ENCODE measurements around the gene ZNF440. TPM values are rescaled to one million over a fixed set of nuclear protein-coding genes. Genes with fewer than 3 reads are reported as not detected.

ZNF440 gene
- polyA plus RNA-seq, 10 donors = 3.1 to 8.8 (median 6.0) TPM

DNA sequence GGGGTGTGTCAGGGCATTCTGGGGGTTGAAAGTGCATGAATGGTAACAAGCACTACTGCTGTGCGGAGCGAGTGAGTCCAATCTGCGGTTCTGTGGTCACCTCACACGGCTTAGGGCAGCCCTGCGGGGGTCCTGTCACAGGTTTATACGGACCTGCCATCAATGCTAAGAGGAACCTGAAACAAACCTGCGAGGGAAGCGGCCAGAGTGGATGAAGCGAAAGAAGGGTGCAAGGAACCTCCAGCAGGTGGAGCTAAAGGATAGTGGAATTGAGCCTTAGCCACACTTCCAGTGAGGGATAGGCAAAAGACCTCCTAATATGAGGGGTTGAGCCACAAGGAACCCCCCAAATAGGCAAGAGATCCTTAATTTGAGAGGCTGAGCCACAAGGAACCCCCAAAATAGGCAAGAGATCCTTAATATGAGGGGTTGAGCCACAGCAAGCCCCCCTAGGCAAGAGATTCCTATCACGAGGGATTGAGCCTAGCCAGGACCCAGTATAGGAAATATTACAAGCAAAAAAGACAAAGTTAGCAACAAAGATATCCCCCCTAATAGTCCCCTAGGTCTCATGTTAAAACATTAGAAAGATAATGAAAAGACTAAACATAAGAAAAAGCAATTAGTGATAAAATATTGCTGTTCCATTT, 67.2 kb downstream of the ZNF440 start:
- DNase-seq = peak; percentile 27 to 67 (median 48)

DNA sequence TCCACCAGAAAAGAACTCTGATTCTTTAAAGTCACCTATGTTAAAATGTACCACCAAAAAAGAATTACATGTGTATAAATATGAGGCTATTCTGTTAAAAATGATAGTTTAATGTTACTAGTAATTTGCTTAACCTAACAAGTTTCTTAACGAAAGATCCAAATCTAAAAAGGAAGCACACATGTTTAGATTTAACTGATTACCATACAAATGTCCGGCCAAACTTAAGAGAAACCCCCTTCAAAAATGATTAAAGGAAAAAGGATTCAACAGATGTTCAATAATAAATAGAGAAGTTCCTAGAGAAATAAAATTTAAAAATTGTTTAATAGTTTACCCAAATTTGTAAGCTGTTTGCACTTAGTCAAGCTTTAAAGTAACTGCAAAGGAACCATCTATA, 68.5 kb downstream of the ZNF440 start:
- no peak for DNase-seq

Other genes with a start within 250 kb of the ZNF440 start
- 1 to 10 TPM; 1.0 to 4.6 (median 2.4) TPM for gene ACP5, start 236.6 kb upstream of the ZNF440 start, polyA plus RNA-seq (ENCODE audit: insufficient read length in 10 of 10)
- gene ZNF627, start 216.8 kb upstream of the ZNF440 start, polyA plus RNA-seq (ENCODE audit: insufficient read length in 10 of 10) = 10 to 100 TPM; 12.2 to 17.6 (median 14.3) TPM
- 1 to 10 TPM; 3.3 to 5.3 (median 4.5) TPM for gene ZNF823, start 75.3 kb upstream of the ZNF440 start, polyA plus RNA-seq (ENCODE audit: insufficient read length in 10 of 10)
- 1 to 10 TPM; 5.5 to 9.4 (median 7.1) TPM for gene ZNF441, start 47.3 kb upstream of the ZNF440 start, polyA plus RNA-seq (ENCODE audit: insufficient read length in 10 of 10)
- 1 to 10 TPM; 1.9 to 5.4 (median 3.2) TPM for gene ZNF491, start 15.8 kb upstream of the ZNF440 start, polyA plus RNA-seq (ENCODE audit: insufficient read length in 10 of 10)
- gene ZNF439, start 34.5 kb downstream of the ZNF440 start, polyA plus RNA-seq (ENCODE audit: insufficient read length in 10 of 10) = 1 to 10 TPM; 2.6 to 6.8 (median 4.9) TPM
- gene ZNF69, start 73.5 kb downstream of the ZNF440 start, polyA plus RNA-seq (ENCODE audit: insufficient read length in 10 of 10) = 1 to 10 TPM; 2.9 to 5.8 (median 4.1) TPM
- gene ZNF700, start 110.8 kb downstream of the ZNF440 start, polyA plus RNA-seq (ENCODE audit: insufficient read length in 10 of 10) = 10 to 100 TPM in 2 of 10 donors, 1 to 10 TPM in 8; 3.7 to 12.0 (median 7.1) TPM
- gene ZNF763, start 150.8 kb downstream of the ZNF440 start, polyA plus RNA-seq (ENCODE audit: insufficient read length in 10 of 10) = 1 to 10 TPM; 1.0 to 2.4 (median 1.8) TPM
- 1 to 10 TPM; 2.2 to 5.6 (median 4.4) TPM for gene ZNF433, start 221.4 kb downstream of the ZNF440 start, polyA plus RNA-seq (ENCODE audit: insufficient read length in 10 of 10)
- gene ZNF878, start 238.7 kb downstream of the ZNF440 start, polyA plus RNA-seq (ENCODE audit: insufficient read length in 10 of 10) = under 1 TPM; 0.17 to 0.80 (median 0.41) TPM

Data from muscle of back (tissue), 11 donors.